IPS-20b (cell line): ENCODE data around the gene KCTD1.

Source experiments
- H3K27ac ChIP-seq: one replicate; pipeline ENCODE4 v1.5.1; 2013; ENCODE audit warnings: low read length
- H3K27me3 ChIP-seq: 2 replicates; pipeline ENCODE4 v1.6.1; 2013; ENCODE audit warnings: mild to moderate bottlenecking, low read length, inconsistent platforms; ENCODE audit not compliant: insufficient read depth
- H3K36me3 ChIP-seq: 2 replicates; pipeline ENCODE4 v1.6.1; 2013; ENCODE audit warnings: low read depth, mild to moderate bottlenecking, inconsistent platforms, low read length, moderate library complexity; ENCODE audit not compliant: insufficient read depth
- H3K4me1 ChIP-seq: 2 replicates; pipeline ENCODE4 v1.6.1; 2013; ENCODE audit warnings: mild to moderate bottlenecking, control low read depth, inconsistent platforms, low read length, moderate library complexity; ENCODE audit not compliant: insufficient read depth
- H3K4me3 ChIP-seq: 2 replicates; pipeline ENCODE4 v1.5.1; 2013; ENCODE audit warnings: mild to moderate bottlenecking, low read length, inconsistent platforms
- H3K9ac ChIP-seq: 2 replicates; pipeline ENCODE4 v1.6.1; 2013; ENCODE audit warnings: low read depth, mild to moderate bottlenecking, inconsistent platforms, low read length, moderate library complexity
- H3K9me3 ChIP-seq: 2 replicates; pipeline ENCODE4 v1.6.1; 2013; ENCODE audit warnings: mild to moderate bottlenecking, low read depth, low read length, inconsistent platforms; ENCODE audit not compliant: insufficient read depth

Gene KCTD1

GRCh38 chr18:26546875-26547645, 1.3 kb downstream of the KCTD1 start:
- H3K36me3 ChIP-seq: peaks cover 6% of the 10 kb centered on the region; the same call in 1 of the 2 replicates
- H3K9ac ChIP-seq: peak overlapping the region; percentile 72; the same call in 1 of the 2 replicates
- H3K27ac ChIP-seq: no peak overlapping the region
- no peaks in the 10 kb centered on the region for H3K9me3 ChIP-seq
- H3K4me1 ChIP-seq: peaks cover 25% of the 10 kb centered on the region
- peak overlapping the region; percentile 81 for H3K4me3 ChIP-seq
- H3K27me3 ChIP-seq: peaks cover 64% of the 10 kb centered on the region

GRCh38 chr18:26546170-26546874, 2.0 kb downstream of the KCTD1 start:
- H3K9ac ChIP-seq: no peak overlapping the region; the same call in 1 of the 2 replicates
- peaks cover 57% of the 10 kb centered on the region for H3K27me3 ChIP-seq
- no peak overlapping the region for H3K27ac ChIP-seq
- H3K4me3 ChIP-seq: peak overlapping the region; percentile 65
- H3K4me1 ChIP-seq: peaks cover 25% of the 10 kb centered on the region
- H3K36me3 ChIP-seq: peaks cover 6% of the 10 kb centered on the region; the same call in 1 of the 2 replicates
- no peaks in the 10 kb centered on the region for H3K9me3 ChIP-seq

GRCh38 chr18:26545335-26546123, 2.8 kb downstream of the KCTD1 start:
- Histone ChIP-seq H3K4me1 (peaks cover 26% of the 10 kb centered on the region), H3K4me3 (peak overlapping the region; percentile 65), H3K9me3 (no peaks in the 10 kb centered on the region), H3K36me3 (peaks cover 6% of the 10 kb centered on the region; the same call in 1 of the 2 replicates), H3K9ac (no peak overlapping the region), H3K27ac (no peak overlapping the region), H3K27me3 (peaks cover 49% of the 10 kb centered on the region)

GRCh38 chr18:26544451-26544850, 3.9 kb downstream of the KCTD1 start:
- Histone ChIP-seq H3K27ac (no peak overlapping the region), H3K4me1 (peaks cover 32% of the 10 kb centered on the region)

GRCh38 chr18:26543373-26543772, 5.0 kb downstream of the KCTD1 start:
- Histone ChIP-seq H3K9ac (no peak overlapping the region), H3K4me1 (peaks cover 32% of the 10 kb centered on the region), H3K27ac (no peak overlapping the region), H3K36me3 (peaks cover 6% of the 10 kb centered on the region; the same call in 1 of the 2 replicates), H3K27me3 (peaks cover 35% of the 10 kb centered on the region), H3K9me3 (no peaks in the 10 kb centered on the region), H3K4me3 (no peak overlapping the region)

More at GRCh38 chr18:26544451-26544850, 3.9 kb downstream of the KCTD1 start:
- no peaks in the 10 kb centered on the region for H3K9me3 ChIP-seq
- H3K36me3 ChIP-seq: peaks cover 6% of the 10 kb centered on the region; the same call in 1 of the 2 replicates
- H3K9ac ChIP-seq: no peak overlapping the region
- H3K4me3 ChIP-seq: peak overlapping the region; percentile 65; the same call in 1 of the 2 replicates
- peaks cover 38% of the 10 kb centered on the region for H3K27me3 ChIP-seq

- Histone ChIP-seq H3K36me3 (peaks cover 2% of the 10 kb centered on the region; the same call in 1 of the 2 replicates), H3K27ac (no peak overlapping the region), H3K4me1 (peaks cover 17% of the 10 kb centered on the region; the same call in 1 of the 2 replicates), H3K27me3 (peaks cover 3% of the 10 kb centered on the region; the same call in 1 of the 2 replicates), H3K9me3 (no peaks in the 10 kb centered on the region), H3K9ac (no peak overlapping the region), H3K4me3 (no peak overlapping the region)
Measured at GRCh38 chr18:26540043-26540628, 8.2 kb downstream of the KCTD1 start.

GRCh38 chr18:26538524-26538923, 9.8 kb downstream of the KCTD1 start:
- no peaks in the 10 kb centered on the region for H3K9me3 ChIP-seq
- no peak overlapping the region for H3K4me3 ChIP-seq
- H3K36me3 ChIP-seq: no peaks in the 10 kb centered on the region
- no peaks in the 10 kb centered on the region for H3K27me3 ChIP-seq
- H3K27ac ChIP-seq: no peak overlapping the region
- H3K4me1 ChIP-seq: 0 out of 2 replicates have a peak, but pooled peaks cover 8% of the 10 kb centered on the region
- H3K9ac ChIP-seq: no peak overlapping the region

- H3K9ac ChIP-seq: no peak overlapping the region
- H3K4me3 ChIP-seq: no peak overlapping the region
- H3K27me3 ChIP-seq: no peaks in the 10 kb centered on the region
- no peak overlapping the region for H3K27ac ChIP-seq
- H3K36me3 ChIP-seq: no peaks in the 10 kb centered on the region
- no peaks in the 10 kb centered on the region for H3K9me3 ChIP-seq
- H3K4me1 ChIP-seq: peaks cover 17% of the 10 kb centered on the region
Measured at GRCh38 chr18:26536664-26537063, 11.7 kb downstream of the KCTD1 start.

- Histone ChIP-seq H3K27me3 (no peaks in the 10 kb centered on the region), H3K36me3 (no peaks in the 10 kb centered on the region), H3K9ac (no peak overlapping the region), H3K27ac (no peak overlapping the region), H3K9me3 (no peaks in the 10 kb centered on the region), H3K4me3 (no peak overlapping the region), H3K4me1 (peaks cover 21% of the 10 kb centered on the region)
Measured at GRCh38 chr18:26536032-26536431, 12.3 kb downstream of the KCTD1 start.

- no peaks in the 10 kb centered on the region for H3K36me3 ChIP-seq
- H3K9ac ChIP-seq: no peak overlapping the region
- peaks cover 21% of the 10 kb centered on the region for H3K4me1 ChIP-seq
- H3K9me3 ChIP-seq: no peaks in the 10 kb centered on the region
- H3K27ac ChIP-seq: no peak overlapping the region
- H3K4me3 ChIP-seq: no peak overlapping the region
- H3K27me3 ChIP-seq: no peaks in the 10 kb centered on the region
Measured at GRCh38 chr18:26535630-26536029, 12.7 kb downstream of the KCTD1 start.
